Esophagus (tissue), 2 donors: ENCODE measurements around the gene ALOX12B. TPM values are rescaled to one million over a fixed set of nuclear protein-coding genes. Genes with fewer than 3 reads are reported as not detected.

Source experiments
- polyA plus RNA-seq, 2 donors: library from polyadenylated mRNA; stranded (reverse); fragments of 200-250 nt; gene quantifications; one replicate each; pipeline ENCODE4 v1.2.3, GENCODE V29; 2013
- donor health status: healthy with polysubstance abuse.
- donor health status: Bipolar disorder and iron deficiency.

Gene ALOX12B
- polyA plus RNA-seq, 2 donors, result 2.4 to 5.2 TPM

Other genes with a start within 250 kb of the ALOX12B start
- gene TMEM88, start 232.7 kb downstream of the ALOX12B start, polyA plus RNA-seq, result 1 to 10 TPM; 8.7 to 9.7 TPM
- 100 to 1,000 TPM; 108 to 122 TPM for gene NAA38, start 230.2 kb downstream of the ALOX12B start, polyA plus RNA-seq
- gene CYB5D1, start 229.7 kb downstream of the ALOX12B start, polyA plus RNA-seq, result 1 to 10 TPM; 4.7 to 6.3 TPM
- gene CHD3, start 198.9 kb downstream of the ALOX12B start, polyA plus RNA-seq, result 10 to 100 TPM; 37.2 to 78.7 TPM
- gene RNF227, start 171.4 kb downstream of the ALOX12B start, polyA plus RNA-seq, result 1 to 10 TPM; 3.5 to 4.3 TPM
- 1 to 10 TPM; 1.3 to 2.3 TPM for gene KCNAB3, start 157.9 kb downstream of the ALOX12B start, polyA plus RNA-seq
- 100 to 1,000 TPM in 1 of 2 donors, 10 to 100 TPM in 1; 95.9 to 125 TPM for gene TRAPPC1, start 155.8 kb downstream of the ALOX12B start, polyA plus RNA-seq
- gene CNTROB, start 155.5 kb downstream of the ALOX12B start, polyA plus RNA-seq, result 10 to 100 TPM; 18.0 to 29.5 TPM
- gene GUCY2D, start 85.1 kb downstream of the ALOX12B start, polyA plus RNA-seq, result under 1 TPM; 0.19 to 0.59 TPM
- gene ALOX15B, start 48.7 kb downstream of the ALOX12B start, polyA plus RNA-seq, result 10 to 100 TPM; 22.8 to 24.7 TPM
- 1 to 10 TPM in 1 of 2 donors, under 1 TPM in 1; 0.43 to 1.7 TPM for gene ALOXE3, start 30.8 kb upstream of the ALOX12B start, polyA plus RNA-seq
- gene HES7, start 36.4 kb upstream of the ALOX12B start, polyA plus RNA-seq, result under 1 TPM; 0.15 to 0.24 TPM
- gene PER1, start 64.7 kb upstream of the ALOX12B start, polyA plus RNA-seq, result 10 to 100 TPM; 44.7 to 85.2 TPM
- 10 to 100 TPM; 21.9 to 22.4 TPM for gene VAMP2, start 75.2 kb upstream of the ALOX12B start, polyA plus RNA-seq
- 1 to 10 TPM; 5.6 to 8.9 TPM for gene TMEM107, start 88.7 kb upstream of the ALOX12B start, polyA plus RNA-seq
- gene BORCS6, start 102.5 kb upstream of the ALOX12B start, polyA plus RNA-seq, result 1 to 10 TPM; 3.3 to 8.2 TPM
- 10 to 100 TPM; 25.3 to 28.3 TPM for gene AURKB, start 122.9 kb upstream of the ALOX12B start, polyA plus RNA-seq
- gene CTC1, start 160.3 kb upstream of the ALOX12B start, polyA plus RNA-seq, result 10 to 100 TPM in 1 of 2 donors, 1 to 10 TPM in 1; 7.3 to 20.5 TPM
- gene PFAS, start 161.6 kb upstream of the ALOX12B start, polyA plus RNA-seq, result 10 to 100 TPM in 1 of 2 donors, 1 to 10 TPM in 1; 8.1 to 16.2 TPM
- 10 to 100 TPM in 1 of 2 donors, 1 to 10 TPM in 1; 9.9 to 17.8 TPM for gene RANGRF, start 201.0 kb upstream of the ALOX12B start, polyA plus RNA-seq
- gene SLC25A35, start 207.7 kb upstream of the ALOX12B start, polyA plus RNA-seq, result 1 to 10 TPM; 2.7 to 6.6 TPM
- 1 to 10 TPM; 3.6 to 4.4 TPM for gene ARHGEF15, start 222.5 kb upstream of the ALOX12B start, polyA plus RNA-seq